Suprapubic skin (tissue), 4 donors: Measurements from ENCODE around the gene WSB1. TPM values are rescaled to one million over a fixed set of nuclear protein-coding genes. Genes with fewer than 3 reads are reported as not detected.

ENCODE experiments used
- DNase-seq, 2 donors: peaks; one replicate each; pipeline ENCODE4 v3.0.0-alpha.2; 2019; ENCODE audit warnings: low spot score in 2 of 2
- H3K27ac ChIP-seq: fragments of 200-600 bp; sonication (generic); one replicate; pipeline ENCODE4 v1.5.1; 2019
- H3K27me3 ChIP-seq: fragments of 200-600 bp; sonication (generic); one replicate; pipeline ENCODE4 v1.5.1; 2019
- H3K36me3 ChIP-seq: fragments of 200-600 bp; sonication (generic); one replicate; pipeline ENCODE4 v1.5.1; 2019
- H3K4me1 ChIP-seq: fragments of 200-600 bp; sonication (generic); one replicate; pipeline ENCODE4 v1.5.1; 2019
- H3K4me3 ChIP-seq: fragments of 200-600 bp; sonication (generic); one replicate; pipeline ENCODE4 v1.5.1; 2019; ENCODE audit warnings: mild to moderate bottlenecking
- H3K9me3 ChIP-seq: fragments of 200-600 bp; sonication (generic); one replicate; pipeline ENCODE4 v1.5.1; 2019
- EP300 ChIP-seq: sonication (generic); formaldehyde crosslinking; IDR thresholded peaks from one replicate; pipeline ENCODE4 v1.6.1; 2017; ENCODE audit warnings: antibody characterized with exemption
- POLR2A ChIP-seq, 2 donors: fragments of 450-650 bp; IDR thresholded peaks; one replicate each; pipeline ENCODE4 v1.6.1; 2017; ENCODE audit warnings: antibody characterized with exemption in 2 of 2, mild to moderate bottlenecking in 2 of 2, moderate library complexity in 2 of 2
- POLR2AphosphoS5 ChIP-seq, 3 donors: sonication (generic); formaldehyde crosslinking; IDR thresholded peaks; one replicate each; pipeline ENCODE4 v1.6.1; 2017; ENCODE audit warnings: antibody characterized with exemption in 3 of 3
- WGBS: methylation state at CpG from one replicate; pipeline ENCODE4 v1.1.5; 2018; 5-methylcytosine and 5-hydroxymethylcytosine counted together
- total RNA-seq, 4 donors: library from RNA; depleted of rRNA; stranded (reverse); fragments of >200 nt; gene quantifications; one replicate each; pipeline ENCODE4 v1.1.0, GENCODE V29; 2016
- TF ChIP-seq, protein P1 (sequence below), 2 donors: fragments of 200-600 bp in 1 of 2; fragments of 450-650 bp in 1 of 2; sonication (generic) in 1 of 2; IDR thresholded peaks; one replicate each; pipeline ENCODE4 v1.5.1; 2016 to 2019; ENCODE audit warnings: antibody characterized with exemption in 2 of 2, mild to moderate bottlenecking in 1 of 2, moderate library complexity in 1 of 2

WSB1 gene
- total RNA-seq, 4 donors from 2014 or later = 38.5 to 206 (median 57.2) TPM

- DNase-seq = no peak
- TF ChIP-seq EP300 = no peak
- TF ChIP-seq, protein P1, sequence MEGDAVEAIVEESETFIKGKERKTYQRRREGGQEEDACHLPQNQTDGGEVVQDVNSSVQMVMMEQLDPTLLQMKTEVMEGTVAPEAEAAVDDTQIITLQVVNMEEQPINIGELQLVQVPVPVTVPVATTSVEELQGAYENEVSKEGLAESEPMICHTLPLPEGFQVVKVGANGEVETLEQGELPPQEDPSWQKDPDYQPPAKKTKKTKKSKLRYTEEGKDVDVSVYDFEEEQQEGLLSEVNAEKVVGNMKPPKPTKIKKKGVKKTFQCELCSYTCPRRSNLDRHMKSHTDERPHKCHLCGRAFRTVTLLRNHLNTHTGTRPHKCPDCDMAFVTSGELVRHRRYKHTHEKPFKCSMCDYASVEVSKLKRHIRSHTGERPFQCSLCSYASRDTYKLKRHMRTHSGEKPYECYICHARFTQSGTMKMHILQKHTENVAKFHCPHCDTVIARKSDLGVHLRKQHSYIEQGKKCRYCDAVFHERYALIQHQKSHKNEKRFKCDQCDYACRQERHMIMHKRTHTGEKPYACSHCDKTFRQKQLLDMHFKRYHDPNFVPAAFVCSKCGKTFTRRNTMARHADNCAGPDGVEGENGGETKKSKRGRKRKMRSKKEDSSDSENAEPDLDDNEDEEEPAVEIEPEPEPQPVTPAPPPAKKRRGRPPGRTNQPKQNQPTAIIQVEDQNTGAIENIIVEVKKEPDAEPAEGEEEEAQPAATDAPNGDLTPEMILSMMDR (IDR thresholded peaks at IDR 0.05) = no peak
- no peak for TF ChIP-seq POLR2AphosphoS5 (IDR thresholded peaks at IDR 0.05)
- TF ChIP-seq POLR2A (IDR thresholded peaks at IDR 0.05) = no peak
- 80% methylated on average over 6 of the region's 6 CpGs for WGBS
- Histone ChIP-seq H3K27me3 (no peaks in the 10 kb centered on the region), H3K4me1 (no peaks in the 10 kb centered on the region), H3K9me3 (no peaks in the 10 kb centered on the region), H3K36me3 (no peaks in the 10 kb centered on the region), H3K27ac (no peak overlapping the region), H3K4me3 (no peak overlapping the region)
Measured at GRCh38 chr17:27362503-27362902, 68.6 kb downstream of the WSB1 start.

DNA sequence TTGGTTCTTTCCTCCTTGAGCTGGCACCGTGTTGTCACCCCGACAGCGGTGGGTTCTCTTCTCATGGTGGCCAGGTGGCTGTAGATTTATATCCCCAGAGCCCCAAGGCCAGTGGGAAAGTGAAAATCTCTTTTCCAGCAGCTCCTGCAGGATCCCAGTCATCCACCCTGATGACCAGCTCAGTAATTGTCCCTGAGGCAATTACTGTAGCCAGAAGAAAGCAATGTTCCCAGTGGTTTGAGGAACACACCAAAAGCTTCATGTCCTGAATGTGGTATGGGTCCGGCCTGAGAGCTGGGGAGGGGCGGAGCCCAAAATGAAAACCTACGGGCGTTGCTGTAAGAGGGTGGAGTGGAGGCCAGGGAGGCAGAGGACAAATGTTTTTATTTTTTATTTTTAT, 69.0 kb downstream of the WSB1 start:
- Histone ChIP-seq H3K27me3 (no peaks in the 10 kb centered on the region), H3K27ac (no peak overlapping the region), H3K4me3 (no peak overlapping the region), H3K36me3 (no peaks in the 10 kb centered on the region), H3K4me1 (no peaks in the 10 kb centered on the region), H3K9me3 (no peaks in the 10 kb centered on the region)
- no peak for DNase-seq
- no peak for TF ChIP-seq POLR2AphosphoS5 (IDR thresholded peaks at IDR 0.05)
- TF ChIP-seq POLR2A (IDR thresholded peaks at IDR 0.05) = no peak
- TF ChIP-seq EP300 = no peak
- TF ChIP-seq, protein P1 (IDR thresholded peaks at IDR 0.05) = no peak
- 74% methylated on average over 7 of the region's 7 CpGs for WGBS

DNA sequence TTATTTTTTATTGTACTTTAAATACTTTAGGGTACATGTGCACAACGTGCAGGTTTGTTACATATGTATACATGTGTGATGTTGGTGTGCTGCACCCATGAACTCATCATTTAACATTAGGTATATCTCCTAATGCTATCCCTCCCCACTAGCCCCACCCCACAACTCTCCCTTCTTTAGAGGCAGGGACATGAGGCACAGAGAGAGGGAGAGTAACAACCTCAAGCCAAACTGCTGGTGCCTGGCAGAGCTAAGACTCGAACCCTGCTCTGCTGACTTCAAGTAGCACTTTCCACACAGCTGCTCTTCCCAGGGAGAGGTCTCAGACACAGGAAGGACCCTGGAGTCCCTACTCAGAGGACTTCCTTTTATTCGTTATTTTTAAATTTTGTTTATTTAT, 69.4 kb downstream of the WSB1 start:
- WGBS = 75% methylated on average over 3 of the region's 3 CpGs
- Histone ChIP-seq H3K36me3 (no peaks in the 10 kb centered on the region), H3K4me3 (no peak overlapping the region), H3K27ac (no peak overlapping the region), H3K9me3 (no peaks in the 10 kb centered on the region), H3K27me3 (no peaks in the 10 kb centered on the region), H3K4me1 (no peaks in the 10 kb centered on the region)
- DNase-seq = no peak
- TF ChIP-seq POLR2AphosphoS5 (IDR thresholded peaks at IDR 0.05) (no peak), EP300 (no peak), POLR2A (IDR thresholded peaks at IDR 0.05) (no peak)
- TF ChIP-seq, protein P1 (IDR thresholded peaks at IDR 0.05) = no peak

Other genes with a start within 250 kb of the WSB1 start
- 10 to 100 TPM; 38.1 to 54.0 (median 49.5) TPM for gene KSR1, start 162.3 kb downstream of the WSB1 start, total RNA-seq